NK-92 treated with Interleukin-12 subunit alpha and Interleukin-12 subunit beta, amount 100 ng/mL, for 24 hours (cell line): ENCODE measurements around the gene CAMP.
A peak's percentile ranks its signal among the peaks of the same experiment; 100 is the strongest.
"Not testable (repeated sequence)": the region's sequence is repeated elsewhere in the genome, so short reads cannot be mapped to it uniquely, and the experiment has no call there.

Experiments used
- DNase-seq: peaks from one replicate; lab custom pipeline; 2025; lab: John Stamatoyannopoulos, UW

The CAMP gene

DNA sequence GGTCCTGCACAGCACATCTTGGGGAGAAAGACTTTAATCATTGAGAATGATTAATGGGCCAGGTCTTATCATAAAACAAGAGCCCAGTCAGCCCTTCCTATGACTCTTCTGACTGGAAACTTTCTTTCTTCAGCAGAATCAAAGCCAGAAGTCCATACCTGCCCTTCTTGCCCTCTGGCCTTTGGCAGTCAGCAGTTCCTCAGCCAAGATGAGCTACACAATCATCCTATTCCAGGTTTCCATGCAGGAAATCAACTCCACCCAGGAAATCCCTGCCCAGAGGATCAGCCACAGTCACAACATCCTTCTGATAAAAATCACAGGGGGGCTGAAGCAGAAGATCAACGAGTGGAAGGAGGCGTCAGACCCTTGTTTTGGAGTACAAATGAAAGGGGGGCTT is 44.5 kb downstream of the CAMP start:
- DNase-seq: no peak

DNA sequence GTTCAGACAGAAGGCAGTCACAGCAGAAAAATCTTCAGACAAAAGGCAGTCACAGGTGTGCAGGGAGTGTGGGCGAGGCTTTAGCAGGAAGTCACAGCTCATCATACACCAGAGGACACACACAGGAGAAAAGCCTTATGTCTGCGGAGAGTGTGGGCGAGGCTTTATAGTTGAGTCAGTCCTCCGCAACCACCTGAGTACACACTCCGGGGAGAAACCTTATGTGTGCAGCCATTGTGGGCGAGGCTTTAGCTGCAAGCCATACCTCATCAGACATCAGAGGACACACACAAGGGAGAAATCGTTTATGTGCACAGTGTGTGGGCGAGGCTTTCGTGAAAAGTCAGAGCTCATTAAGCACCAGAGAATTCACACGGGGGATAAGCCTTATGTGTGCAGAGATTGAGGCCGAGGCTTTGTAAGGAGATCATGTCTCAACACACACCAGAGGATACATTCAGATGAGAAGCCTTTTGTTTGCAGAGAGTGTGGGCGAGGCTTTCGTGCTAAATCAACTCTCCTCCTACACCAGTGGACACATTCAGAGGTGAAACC is 45.2 kb downstream of the CAMP start:
- no peak for DNase-seq

DNA sequence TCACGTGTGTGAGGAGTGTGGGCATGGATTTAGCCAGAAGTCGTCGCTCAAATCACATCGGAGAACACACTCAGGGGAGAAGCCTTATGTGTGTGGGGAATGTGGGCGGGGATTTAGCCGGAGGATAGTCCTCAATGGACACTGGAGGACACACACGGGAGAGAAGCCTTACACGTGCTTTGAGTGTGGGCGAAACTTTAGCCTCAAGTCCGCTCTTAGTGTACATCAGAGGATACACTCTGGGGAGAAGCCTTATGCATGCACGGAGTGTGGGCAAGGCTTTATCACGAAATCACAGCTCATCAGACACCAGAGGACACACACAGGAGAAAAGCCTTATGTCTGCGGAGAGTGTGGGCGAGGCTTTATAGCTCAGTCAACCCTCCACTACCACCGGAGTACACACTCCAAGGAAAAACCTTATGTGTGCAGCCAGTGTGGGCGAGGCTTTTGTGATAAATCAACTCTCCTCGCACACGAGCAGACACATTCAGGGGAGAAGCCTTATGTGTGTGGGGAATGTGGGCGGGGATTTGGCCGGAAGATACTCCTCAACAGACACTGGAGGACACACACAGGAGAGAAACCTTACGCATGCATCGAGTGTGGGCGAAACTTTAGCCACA is 45.8 kb downstream of the CAMP start:
- DNase-seq: no peak

DNA sequence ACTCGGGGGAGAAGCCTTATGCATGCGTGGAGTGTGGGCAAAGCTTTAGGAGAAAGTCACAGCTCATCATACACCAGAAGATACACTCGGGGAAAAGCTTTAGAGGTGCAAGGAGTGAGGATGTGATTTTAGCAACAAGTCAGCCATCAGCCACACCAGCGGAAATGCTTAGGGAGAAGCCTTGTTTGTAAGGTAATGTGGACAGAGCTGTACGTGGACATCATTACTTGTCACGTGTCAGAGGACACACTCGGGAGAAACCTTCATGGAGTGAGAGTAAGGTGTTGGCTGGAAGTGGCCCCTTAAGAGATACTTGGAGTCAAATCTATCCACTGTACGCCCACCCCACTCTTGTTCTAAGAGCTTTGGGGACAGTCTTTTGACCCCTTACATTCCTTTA is 46.3 kb downstream of the CAMP start:
- no peak for DNase-seq

DNA sequence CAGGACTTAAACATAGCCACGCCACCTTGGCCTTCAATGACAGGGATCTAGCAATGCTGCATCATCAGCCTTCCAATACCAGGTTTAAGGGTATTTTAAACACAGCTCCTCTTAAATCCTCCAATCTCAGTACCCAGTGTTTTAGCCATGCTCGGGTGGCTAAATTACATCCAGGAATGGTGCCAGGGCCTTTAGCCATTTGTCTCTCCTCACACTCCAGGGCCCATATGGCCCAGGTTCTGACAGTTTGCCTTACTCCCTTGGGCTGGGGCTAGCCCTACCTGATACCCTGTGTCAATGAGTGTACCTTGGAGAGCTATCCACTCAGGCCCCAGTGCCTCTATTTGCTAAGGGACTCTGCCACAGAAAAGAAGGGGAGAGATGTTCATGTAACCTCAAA is 47.0 kb downstream of the CAMP start:
- DNase-seq: no peak

DNA sequence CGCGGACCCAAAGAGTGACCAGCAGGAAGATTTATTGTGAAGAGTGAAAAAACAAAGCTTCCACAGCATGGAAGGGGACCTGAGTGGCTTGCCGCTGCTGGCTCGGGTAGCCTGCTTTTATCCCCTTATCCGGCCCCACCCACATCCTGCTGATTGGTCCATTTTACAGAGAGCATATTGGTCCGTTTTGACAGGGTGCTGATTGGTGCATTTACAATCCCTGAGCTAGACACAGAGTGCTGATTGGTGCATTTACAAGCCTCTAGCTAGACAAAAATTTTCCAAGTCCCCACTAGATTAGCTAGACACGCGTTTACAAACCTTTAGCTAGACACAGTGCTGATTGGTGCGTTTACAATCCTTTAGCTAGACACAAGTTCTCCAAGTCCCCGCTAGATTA is 47.9 kb downstream of the CAMP start:
- not testable (repeated sequence) for DNase-seq

DNA sequence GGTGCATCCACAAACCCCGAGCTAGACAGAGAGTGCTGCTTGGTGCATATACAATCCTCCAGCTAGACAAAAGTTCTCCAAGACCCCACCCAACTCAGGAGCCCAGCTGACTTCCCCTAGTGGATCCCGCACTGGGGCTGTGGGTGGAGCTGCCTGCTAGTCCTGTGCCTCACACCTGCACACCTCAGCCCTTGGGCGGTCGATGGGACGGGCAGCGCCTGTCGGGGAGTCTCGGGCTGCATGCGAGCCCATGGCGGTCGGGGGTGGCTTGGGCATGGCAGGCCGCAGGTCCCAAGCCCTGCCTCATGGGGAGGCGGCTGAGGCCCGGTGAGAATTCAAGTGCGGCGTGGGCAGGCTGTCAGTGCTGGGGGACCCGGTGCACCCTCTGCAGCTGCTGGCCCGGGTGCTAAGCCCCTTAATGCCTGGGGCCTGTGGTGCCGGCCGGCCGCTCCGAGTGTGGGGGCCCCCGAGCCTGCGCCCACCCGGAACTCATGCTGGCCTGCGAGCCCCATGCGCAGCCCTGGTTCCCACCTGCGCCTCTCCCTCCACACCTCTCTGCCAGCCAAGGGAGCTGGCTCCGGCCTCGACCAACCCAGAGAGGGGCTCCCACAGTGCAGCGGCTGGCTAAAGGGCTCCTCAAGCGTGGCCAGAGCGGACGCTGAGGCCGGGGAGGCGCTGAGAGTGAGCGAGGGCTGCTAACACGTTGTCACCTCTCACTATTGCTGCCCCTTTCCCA is 48.6 kb downstream of the CAMP start:
- DNase-seq: no peak

DNA sequence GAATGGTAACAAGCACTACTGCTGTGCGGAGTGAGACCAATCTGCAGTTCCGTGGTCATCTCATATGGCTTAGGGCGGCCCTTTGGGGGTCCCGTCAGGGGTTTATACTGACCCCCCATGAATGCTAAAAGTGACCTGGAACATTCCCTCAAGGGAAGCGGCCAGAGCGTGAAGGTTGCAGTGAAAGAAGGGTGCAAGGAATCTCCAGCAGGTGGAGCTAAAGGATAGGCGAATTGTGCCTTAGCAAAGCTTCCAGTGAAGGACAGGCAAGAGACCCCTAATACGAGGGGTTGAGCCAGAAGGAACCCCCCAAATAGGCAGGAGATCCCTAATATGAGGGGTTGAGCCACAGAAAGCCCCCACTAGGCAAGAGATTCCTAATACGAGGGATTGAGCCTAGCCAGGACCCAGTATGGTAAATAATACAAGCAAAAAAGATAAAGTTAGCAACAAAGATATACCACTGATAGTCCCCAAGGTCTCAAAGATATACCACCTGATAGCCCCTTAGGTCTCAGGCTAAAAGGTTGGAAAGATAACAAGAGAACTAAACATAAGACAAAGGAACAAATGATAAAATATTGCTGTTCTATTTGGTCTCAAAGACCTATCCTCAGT is 50.4 kb downstream of the CAMP start:
- peak; percentile 4 for DNase-seq

DNA sequence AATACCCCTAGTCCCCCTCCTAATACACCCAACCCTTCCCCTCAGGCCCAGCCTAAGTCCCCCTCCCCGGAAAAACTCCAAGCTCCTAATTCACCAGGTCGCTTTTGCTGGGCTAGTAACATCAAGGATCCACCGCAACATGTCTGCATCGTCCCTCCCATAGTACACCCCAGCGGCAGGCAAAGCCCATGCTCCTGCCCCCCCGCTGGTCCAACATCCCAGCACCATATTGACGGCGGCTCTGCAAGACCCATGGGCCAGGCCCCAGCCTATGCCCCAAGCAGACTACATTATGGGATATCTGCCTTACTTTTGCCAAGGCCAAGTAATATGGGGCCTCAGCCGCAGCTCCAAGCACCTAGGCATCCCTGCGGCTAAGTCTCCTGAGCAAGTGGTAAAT is 51.2 kb downstream of the CAMP start:
- no peak for DNase-seq
